H1 (cell line): ENCODE measurements around the gene SEMA3A. TPM values are rescaled to one million over a fixed set of nuclear protein-coding genes. Genes with fewer than 3 reads are reported as not detected.

Experiments
- CTCF ChIA-PET: fragments of 300-600 bp; sonication (Branson Sonifier 250); formaldehyde crosslinking; loops from one replicate; lab custom pipeline; 2021; ENCODE audit not compliant: partially characterized antibody; lab: Charles Lee
- POLR2A ChIA-PET: fragments of 300-600 bp; sonication (Branson Sonifier 250); formaldehyde crosslinking; loops from one replicate; lab custom pipeline; 2021; ENCODE audit warnings: inconsistent platforms; ENCODE audit not compliant: partially characterized antibody; lab: Charles Lee
- DNase-seq, 2 experiments: peaks; one replicate each; pipeline versions ENCODE4 v3.0.0 to v3.0.0-alpha.2; 2010 to 2022; ENCODE audit warnings: low spot score in 2 of 2, low read depth in 1 of 2, mixed read lengths in 1 of 2
- FAIRE-seq: peaks from 2 replicates; lab custom pipeline; 2011; peaks lifted over from hg19 to GRCh38; lab: Jason Lieb, UNC
- H2AFZ ChIP-seq: 2 replicates; pipeline ENCODE4 v1.8.1; 2012; ENCODE audit warnings: low read length, inconsistent platforms
- H2AK5ac ChIP-seq: 2 replicates; pipeline ENCODE4 v1.6.1; 2013; ENCODE audit warnings: low read depth, low read length
- H2BK120ac ChIP-seq: replicated peaks from 2 replicates; pipeline ENCODE3; 2013; ENCODE audit warnings: low read depth, low read length, inconsistent platforms
- H2BK12ac ChIP-seq: 2 replicates; pipeline ENCODE4 v1.6.1; 2013; ENCODE audit warnings: low read depth, low read length
- H2BK15ac ChIP-seq: 2 replicates; pipeline ENCODE4 v1.6.1; 2013; ENCODE audit warnings: low read length
- H2BK20ac ChIP-seq: 2 replicates; pipeline ENCODE4 v1.6.1; 2013; ENCODE audit warnings: low read length
- H2BK5ac ChIP-seq: 2 replicates; pipeline ENCODE4 v1.6.1; 2013; ENCODE audit warnings: low read depth, low read length
- H3K14ac ChIP-seq: 2 replicates; pipeline ENCODE4 v1.6.1; 2013; ENCODE audit warnings: inconsistent platforms; ENCODE audit not compliant: insufficient read length
- H3K18ac ChIP-seq: 2 replicates; pipeline ENCODE4 v1.6.1; 2013; ENCODE audit warnings: low read length; ENCODE audit errors: extremely low read depth
- H3K23ac ChIP-seq: 2 replicates; pipeline ENCODE4 v1.6.1; 2013; ENCODE audit warnings: inconsistent platforms; ENCODE audit not compliant: insufficient read length
- H3K23me2 ChIP-seq: 2 replicates; pipeline ENCODE4 v1.6.1; 2013; ENCODE audit warnings: low read depth, low read length
- H3K27ac ChIP-seq: 2 replicates; pipeline ENCODE4 v1.6.1; 2011; ENCODE audit warnings: low read depth, low read length, inconsistent platforms
- H3K27me3 ChIP-seq, 4 experiments: replicated peaks in 1 of 4; 1 replicate in 1 of 4; 2 replicates in 3 of 4; pipeline versions ENCODE4 v1.6.1 to v1.8.1; 2011 to 2013; ENCODE audit warnings: low read length in 3 of 4, mild to moderate bottlenecking in 3 of 4, inconsistent platforms in 2 of 4, mixed read lengths in 2 of 4, moderate library complexity in 1 of 4; ENCODE audit not compliant: control insufficient read depth in 3 of 4, insufficient read depth in 3 of 4; ENCODE audit errors: extremely low read depth in 1 of 4
- H3K36me3 ChIP-seq, 4 experiments: 2 replicates each; pipeline versions ENCODE4 v1.6.1 to v1.8.1; 2011 to 2013; ENCODE audit warnings: mild to moderate bottlenecking in 4 of 4, low read length in 3 of 4, moderate library complexity in 2 of 4, control low read depth in 1 of 4, inconsistent platforms in 1 of 4; ENCODE audit not compliant: insufficient read depth in 4 of 4, control insufficient read depth in 2 of 4
- H3K4ac ChIP-seq: replicated peaks from 2 replicates; pipeline ENCODE3; 2013; ENCODE audit warnings: low read length, low read depth, mixed read lengths, inconsistent platforms; ENCODE audit not compliant: insufficient read length
- H3K4me1 ChIP-seq, 4 experiments: replicated peaks in 1 of 4; 1 replicate in 1 of 4; 2 replicates in 3 of 4; pipeline versions ENCODE4 v1.6.1 to v1.8.1; 2011 to 2013; ENCODE audit warnings: low read length in 3 of 4, inconsistent platforms in 2 of 4, mixed read lengths in 1 of 4; ENCODE audit not compliant: insufficient read depth in 4 of 4, control insufficient read depth in 3 of 4
- H3K4me2 ChIP-seq, 2 experiments: 2 replicates each; pipeline versions ENCODE4 v1.6.1 to v1.8.1; 2011 to 2013; ENCODE audit warnings: low read depth in 2 of 2, low read length in 2 of 2, control low read depth in 1 of 2, inconsistent platforms in 1 of 2, mild to moderate bottlenecking in 1 of 2; ENCODE audit not compliant: insufficient read depth in 1 of 2
- H3K4me3 ChIP-seq, 4 experiments: fragments of 200-600, 300-600 bp in 1 of 4; sonication (generic), shearing (Covaris generic), sonication (Bioruptor Twin) in 1 of 4; 2 replicates each; pipeline versions ENCODE4 v1.5.1 to v1.8.1; 2011 to 2016; ENCODE audit warnings: low read length in 4 of 4, low read depth in 3 of 4, control low read depth in 2 of 4, inconsistent platforms in 2 of 4, mild to moderate bottlenecking in 2 of 4, mixed read lengths in 1 of 4, moderate library complexity in 1 of 4; ENCODE audit not compliant: insufficient read depth in 2 of 4; ENCODE audit errors: extremely low read depth in 1 of 4
- H3K56ac ChIP-seq: replicated peaks from 2 replicates; pipeline ENCODE3; 2013; ENCODE audit warnings: low read depth, mild to moderate bottlenecking, mixed read lengths, low read length, inconsistent platforms; ENCODE audit not compliant: insufficient read length
- H3K79me1 ChIP-seq: 2 replicates; pipeline ENCODE4 v1.6.1; 2013; ENCODE audit warnings: low read depth, low read length, control low read depth
- H3K79me2 ChIP-seq, 2 experiments: 2 replicates each; pipeline versions ENCODE4 v1.6.1 to v1.8.1; 2012 to 2013; ENCODE audit warnings: low read length in 2 of 2, mild to moderate bottlenecking in 2 of 2, inconsistent platforms in 1 of 2; ENCODE audit not compliant: insufficient read depth in 2 of 2, control insufficient read depth in 1 of 2
- H3K9ac ChIP-seq, 4 experiments: replicated peaks in 1 of 4; 1 replicate in 1 of 4; 2 replicates in 3 of 4; pipeline versions ENCODE4 v1.6.1 to v1.8.1; 2011 to 2013; ENCODE audit warnings: low read depth in 3 of 4, low read length in 3 of 4, control low read depth in 2 of 4, mild to moderate bottlenecking in 2 of 4, moderate library complexity in 2 of 4, inconsistent platforms in 1 of 4; ENCODE audit errors: extremely low read depth in 1 of 4
- H3K9me3 ChIP-seq, 2 experiments: 2 replicates each; pipeline versions ENCODE4 v1.6.1 to v1.8.1; 2012 to 2013; ENCODE audit warnings: mild to moderate bottlenecking in 2 of 2, moderate library complexity in 2 of 2, control low read depth in 1 of 2, inconsistent platforms in 1 of 2, low read depth in 1 of 2, low read length in 1 of 2, mixed read lengths in 1 of 2; ENCODE audit not compliant: insufficient read depth in 2 of 2
- H4K20me1 ChIP-seq, 2 experiments: replicated peaks in 1 of 2; 2 replicates each; pipeline versions ENCODE3 to v1.8.1; 2011 to 2013; ENCODE audit warnings: inconsistent platforms in 2 of 2, low read length in 2 of 2, mild to moderate bottlenecking in 1 of 2; ENCODE audit not compliant: insufficient read depth in 2 of 2, control insufficient read depth in 1 of 2
- H4K5ac ChIP-seq: 2 replicates; pipeline ENCODE4 v1.6.1; 2013; ENCODE audit warnings: low read length, low read depth, mixed read lengths, inconsistent platforms; ENCODE audit not compliant: insufficient read length
- H4K8ac ChIP-seq: 2 replicates; pipeline ENCODE4 v1.8.0; 2013; ENCODE audit warnings: mild to moderate bottlenecking, moderate library complexity, low read length, inconsistent platforms; ENCODE audit not compliant: insufficient read depth; ENCODE audit errors: extremely low read depth
- H4K91ac ChIP-seq: replicated peaks from 2 replicates; pipeline ENCODE3; 2013; ENCODE audit warnings: low read length, mixed read lengths, inconsistent platforms; ENCODE audit not compliant: insufficient read length
- MAFK ChIP-seq: IDR thresholded peaks from 2 replicates; pipeline ENCODE4 v1.6.1; 2012; ENCODE audit warnings: low read depth, mild to moderate bottlenecking, improper control_type of control experiment, low read length
- PHF8 ChIP-seq: fragments of 200-600 bp; sonication (generic); conservative IDR thresholded peaks from 2 replicates; pipeline ENCODE4 v1.7.1; 2012; ENCODE audit warnings: low read depth, mild to moderate bottlenecking, inconsistent platforms, low read length, moderate library complexity
- SIX5 ChIP-seq: IDR thresholded peaks from 2 replicates; pipeline ENCODE4 v1.6.1; 2011; ENCODE audit warnings: mild to moderate bottlenecking, low read depth, low read length
- WGBS, 2 experiments: shearing (Covaris generic) in 1 of 2; methylation state at CpG; one replicate each; pipeline versions ENCODE4 v1.1.6 to v1.1.7; 2013 to 2015; ENCODE audit warnings: low lambda C conversion rate in 2 of 2, mixed read lengths in 2 of 2, inconsistent platforms in 1 of 2, low coverage in 1 of 2, missing lambda C conversion rate in 1 of 2; ENCODE audit not compliant: insufficient replicate concordance in 2 of 2, insufficient coverage in 1 of 2, insufficient read length in 1 of 2; ENCODE audit errors: extremely low coverage in 1 of 2, missing lambda C conversion rate in 1 of 2; 5-methylcytosine and 5-hydroxymethylcytosine counted together
- polyA plus RNA-seq, 7 experiments: library from polyadenylated mRNA; depleted of rRNA in 3 of 7; stranded (reverse) in 5 of 7; unstranded in 2 of 7; fragments of >200 nt in 5 of 7; fragments of 200-250 nt in 2 of 7; gene quantifications; 1 replicate in 5 of 7; 2 replicates in 1 of 7; 4 replicates in 1 of 7; pipeline versions ENCODE4 v1.2.1 to v1.2.3, GENCODE V29; 2011 to 2013; ENCODE audit warnings: missing spikeins in 2 of 7, mixed read lengths in 2 of 7
- total RNA-seq: library from RNA; stranded (reverse); fragmentation: NEBNext Ultra II Directional; extraction: Animal tissue kit (Norgen Biotek cat#: 25700); gene quantifications from 2 replicates; pipeline ENCODE4 v1.2.1, GENCODE V29; 2021

The SEMA3A gene
- total and polyA plus RNA-seq, 2 of the 8 experiments (the other 6 are each of a cell fraction or from before 2014, with no cell fraction given) = 8.1 to 45.9 TPM

DNA sequence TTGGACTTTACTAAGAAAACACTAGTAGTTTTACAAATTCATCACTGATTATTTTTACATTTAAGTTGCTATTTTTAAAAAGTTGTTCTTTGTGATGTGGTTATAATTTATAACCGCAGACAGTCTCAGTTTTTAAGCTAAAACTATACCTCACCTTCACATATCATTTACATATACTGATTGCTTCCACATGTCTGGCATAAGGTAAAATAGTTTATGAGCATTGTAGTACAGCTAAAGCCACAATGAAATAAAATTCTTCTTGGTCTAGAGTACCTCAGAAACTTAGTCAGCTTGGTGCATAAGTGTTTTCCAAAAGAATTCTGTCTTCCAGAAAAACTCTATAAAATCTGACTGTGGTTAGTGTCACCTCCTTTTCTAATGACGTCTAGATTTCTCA, 13.0 kb downstream of the SEMA3A start:
- no peaks in the 10 kb centered on the region for H3K79me1 ChIP-seq
- H3K23ac ChIP-seq = no peak overlapping the region
- no peak overlapping the region for H3K14ac ChIP-seq
- no peak overlapping the region for H3K4ac ChIP-seq
- H3K23me2 ChIP-seq = no peaks in the 10 kb centered on the region
- H3K4me3 ChIP-seq = no peak overlapping the region
- no peaks in the 10 kb centered on the region for H3K27me3 ChIP-seq
- H3K79me2 ChIP-seq = peaks cover 0 to 40% of the 10 kb centered on the region in 2 experiments; a peak in 2 of 4 replicates
- H3K9me3 ChIP-seq = no peaks in the 10 kb centered on the region
- no peaks in the 10 kb centered on the region for H4K20me1 ChIP-seq
- FAIRE-seq = no peak
- H3K9ac ChIP-seq = no peak overlapping the region
- no peak overlapping the region for H4K5ac ChIP-seq
- H4K8ac ChIP-seq = no peak overlapping the region
- no peaks in the 10 kb centered on the region; a peak in 1 of 8 replicates for H3K36me3 ChIP-seq
- no peak for TF ChIP-seq PHF8
- TF ChIP-seq MAFK = no peak
- no peak for TF ChIP-seq SIX5
- H3K56ac ChIP-seq = no peak overlapping the region
- no peak overlapping the region for H2BK5ac ChIP-seq
- no peak overlapping the region for H2BK15ac ChIP-seq
- no peak overlapping the region for H2AFZ ChIP-seq
- ChIA-PET POLR2A (no interaction called here), CTCF (interaction anchor here (1.0 kb wide), 1 partner anchor 233 kb away, joined by 3 read pairs; no protein-coding TSS in a partner anchor)
- DNase-seq = no peak
- WGBS, 2 experiments = 88% methylated on average over 2 of the region's 2 CpGs; no CpG with 5 or more reads in 1 of the 2 experiments
- H3K18ac ChIP-seq = no peak overlapping the region
- H2AK5ac ChIP-seq = no peak overlapping the region
- no peak overlapping the region for H3K27ac ChIP-seq
- H2BK12ac ChIP-seq = no peak overlapping the region
- no peaks in the 10 kb centered on the region for H3K4me1 ChIP-seq
- no peak overlapping the region for H2BK20ac ChIP-seq
- H4K91ac ChIP-seq = no peak overlapping the region
- H3K4me2 ChIP-seq = no peak overlapping the region
- H2BK120ac ChIP-seq = no peak overlapping the region
